AG09309 (cell line): ENCODE measurements around the gene MAD1L1.

ENCODE experiments used
- DNase-seq: peaks from one replicate; pipeline ENCODE4 v3.0.0-alpha.2; 2010; ENCODE audit warnings: low read depth
- H3K4me3 ChIP-seq: 2 replicates; pipeline ENCODE4 v1.5.1; 2011; ENCODE audit warnings: mild to moderate bottlenecking, low read depth, low read length, moderate library complexity; ENCODE audit not compliant: control insufficient read depth
- TF ChIP-seq, protein P1 (sequence below): IDR thresholded peaks from 2 replicates; pipeline ENCODE4 v1.5.1; 2011; ENCODE audit warnings: mild to moderate bottlenecking, low read depth, low read length, inconsistent platforms; ENCODE audit not compliant: insufficient read depth, control insufficient read depth; ENCODE audit errors: missing control alignments

The MAD1L1 gene

DNA sequence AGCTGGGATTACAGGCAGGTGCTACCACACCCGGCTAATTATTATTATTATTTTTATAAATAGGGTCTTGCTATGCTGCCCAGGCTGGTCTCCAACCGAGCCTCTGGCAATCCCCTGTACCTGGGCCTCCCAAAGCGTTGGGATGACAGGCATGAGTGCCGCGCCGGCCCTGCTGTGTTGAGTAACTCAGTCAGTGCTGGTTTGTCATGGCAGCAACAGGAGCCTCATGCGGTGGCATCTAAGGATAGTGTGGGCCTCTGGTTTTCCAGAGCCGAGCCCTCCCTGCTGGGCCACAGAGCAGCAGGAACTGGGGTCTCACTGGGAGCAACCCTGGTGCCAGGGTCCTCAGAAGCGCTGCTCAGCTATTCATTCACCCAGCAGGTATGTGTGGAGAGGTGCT is 318.0 kb downstream of the MAD1L1 start:
- no peak overlapping the region for H3K4me3 ChIP-seq
- TF ChIP-seq, protein P1, sequence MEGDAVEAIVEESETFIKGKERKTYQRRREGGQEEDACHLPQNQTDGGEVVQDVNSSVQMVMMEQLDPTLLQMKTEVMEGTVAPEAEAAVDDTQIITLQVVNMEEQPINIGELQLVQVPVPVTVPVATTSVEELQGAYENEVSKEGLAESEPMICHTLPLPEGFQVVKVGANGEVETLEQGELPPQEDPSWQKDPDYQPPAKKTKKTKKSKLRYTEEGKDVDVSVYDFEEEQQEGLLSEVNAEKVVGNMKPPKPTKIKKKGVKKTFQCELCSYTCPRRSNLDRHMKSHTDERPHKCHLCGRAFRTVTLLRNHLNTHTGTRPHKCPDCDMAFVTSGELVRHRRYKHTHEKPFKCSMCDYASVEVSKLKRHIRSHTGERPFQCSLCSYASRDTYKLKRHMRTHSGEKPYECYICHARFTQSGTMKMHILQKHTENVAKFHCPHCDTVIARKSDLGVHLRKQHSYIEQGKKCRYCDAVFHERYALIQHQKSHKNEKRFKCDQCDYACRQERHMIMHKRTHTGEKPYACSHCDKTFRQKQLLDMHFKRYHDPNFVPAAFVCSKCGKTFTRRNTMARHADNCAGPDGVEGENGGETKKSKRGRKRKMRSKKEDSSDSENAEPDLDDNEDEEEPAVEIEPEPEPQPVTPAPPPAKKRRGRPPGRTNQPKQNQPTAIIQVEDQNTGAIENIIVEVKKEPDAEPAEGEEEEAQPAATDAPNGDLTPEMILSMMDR, result no peak
- no peak for DNase-seq

DNA sequence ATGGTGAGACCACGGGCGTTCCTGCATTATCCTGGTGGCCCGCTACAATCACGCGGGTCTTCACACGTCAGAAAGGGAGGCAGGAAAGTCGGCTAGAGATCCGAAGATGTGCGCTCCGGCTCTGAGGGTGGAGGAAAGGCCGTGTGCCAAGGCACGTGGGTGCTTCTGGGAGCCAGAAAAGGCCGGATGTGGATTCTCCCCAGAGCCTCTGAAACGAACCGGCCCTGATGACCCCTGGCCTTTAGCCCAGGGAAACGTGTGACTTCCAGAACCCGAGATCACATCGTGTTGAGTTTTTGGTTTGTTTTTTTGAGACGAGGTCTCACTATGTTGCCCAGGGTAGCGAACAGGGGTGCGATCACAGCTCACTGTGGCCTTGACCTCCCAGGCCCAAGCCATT is 318.4 kb downstream of the MAD1L1 start:
- no peak for DNase-seq
- TF ChIP-seq, protein P1, result no peak
- no peak overlapping the region for H3K4me3 ChIP-seq

- TF ChIP-seq, protein P1, result no peak
- H3K4me3 ChIP-seq, result no peak overlapping the region
- no peak for DNase-seq
These were observed 319.1 kb downstream of the MAD1L1 start for GRCh38 chr7:1913466-1914282.

DNA sequence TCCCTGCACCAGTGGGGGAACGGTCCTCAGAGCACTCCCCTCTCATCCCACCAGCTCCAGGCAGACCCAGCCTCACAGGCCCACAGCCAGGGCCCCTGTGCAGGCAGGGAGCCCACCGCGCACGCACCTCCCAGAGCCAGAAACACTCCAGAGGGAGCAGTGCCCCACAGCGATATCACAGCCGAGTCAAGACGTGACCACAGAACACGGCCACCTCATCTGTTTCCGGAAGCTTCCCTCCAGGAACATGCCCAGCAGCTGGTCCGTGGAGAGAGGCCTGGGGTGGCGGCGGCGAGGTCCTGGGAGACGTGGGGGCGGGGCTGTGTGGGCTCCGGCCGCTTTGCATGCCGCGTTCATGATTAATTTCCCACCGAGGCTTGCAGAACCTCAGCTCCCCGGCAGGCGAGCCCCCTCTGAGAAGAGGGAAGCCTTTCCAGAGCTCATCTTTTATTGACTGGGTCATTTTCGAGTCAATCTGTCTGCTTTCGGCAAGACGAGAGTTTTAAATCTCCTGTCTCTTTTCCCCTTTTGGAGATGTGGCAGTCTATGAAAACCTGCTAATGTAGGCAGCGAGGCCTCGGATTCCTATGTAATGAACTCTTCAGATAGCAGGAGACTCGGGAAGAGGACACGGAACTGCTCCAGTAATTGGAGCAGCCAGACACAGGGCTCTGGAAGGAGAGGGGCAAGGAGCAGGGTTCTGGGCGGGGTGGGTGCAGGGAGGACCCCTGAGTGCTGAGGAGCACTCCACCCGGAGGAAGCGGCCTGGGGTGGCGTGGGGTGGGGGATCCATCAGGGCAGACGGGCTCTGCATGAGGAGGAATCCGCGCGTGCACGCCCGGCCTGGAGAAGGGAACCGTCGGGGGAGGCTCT is 319.9 kb downstream of the MAD1L1 start:
- TF ChIP-seq, protein P1, result peak; percentile 60
- no peak overlapping the region for H3K4me3 ChIP-seq
- DNase-seq, result peak; percentile 48

- H3K4me3 ChIP-seq, result no peak overlapping the region
- no peak for DNase-seq
- TF ChIP-seq, protein P1, result no peak
These were observed 321.2 kb downstream of the MAD1L1 start for GRCh38 chr7:1911571-1911970.

GRCh38 chr7:1910827-1911226 is 321.9 kb downstream of the MAD1L1 start:
- TF ChIP-seq, protein P1, result no peak
- no peak for DNase-seq

More at GRCh38 chr7:1910827-1911226, 321.9 kb downstream of the MAD1L1 start:
- no peak overlapping the region for H3K4me3 ChIP-seq
